Measurements from ENCODE around the gene ENPP7. TPM values are rescaled to one million over a fixed set of nuclear protein-coding genes. Genes with fewer than 3 reads are reported as not detected.
"Not testable (repeated sequence)": the region's sequence is repeated elsewhere in the genome, so short reads cannot be mapped to it uniquely, and the experiment has no call there.

Gene ENPP7
- total RNA-seq, 1 donor from 2014 or later: 2.9 TPM

DNA sequence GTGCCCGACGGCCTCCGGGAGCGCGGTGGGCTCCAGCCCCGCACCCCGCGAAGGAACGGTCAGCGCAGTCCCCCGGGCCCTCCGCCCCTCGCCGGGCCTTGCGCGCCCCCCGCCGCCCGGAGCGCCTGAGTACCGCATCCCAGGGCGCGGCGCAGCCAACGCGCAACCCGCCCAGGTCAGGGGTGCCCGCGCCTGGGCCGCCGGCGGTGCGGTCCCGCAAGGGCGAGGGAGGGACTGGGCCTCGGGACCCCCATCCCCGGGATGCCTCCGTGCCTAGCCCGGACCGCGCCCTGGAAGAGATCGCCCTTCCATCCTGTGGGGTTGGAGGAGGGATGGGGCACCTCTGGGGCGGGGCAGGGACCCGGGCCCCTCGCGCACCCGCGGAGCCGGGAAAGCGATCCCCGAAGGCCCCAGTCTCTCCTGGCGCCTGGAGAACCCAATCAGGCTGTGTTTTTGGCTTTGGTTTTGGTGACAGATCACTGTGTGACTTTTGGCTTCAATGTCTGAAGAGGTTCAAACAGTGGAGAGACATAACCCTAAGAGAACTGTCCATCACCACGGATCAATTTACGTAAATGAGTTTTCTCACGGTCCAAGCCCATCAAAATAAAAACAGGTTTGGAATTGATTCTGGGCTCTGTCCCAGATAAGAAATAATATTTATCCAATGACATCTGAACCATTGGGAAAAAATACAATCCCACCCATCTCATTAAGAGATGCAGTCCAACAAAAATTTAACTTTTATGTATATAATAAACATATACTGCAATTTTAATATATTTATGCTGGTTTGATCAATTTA lies 17.8 kb downstream of the ENPP7 start:
- ATAC-seq: no peak
- no peak for DNase-seq (ENCODE audit: low spot score)

DNA sequence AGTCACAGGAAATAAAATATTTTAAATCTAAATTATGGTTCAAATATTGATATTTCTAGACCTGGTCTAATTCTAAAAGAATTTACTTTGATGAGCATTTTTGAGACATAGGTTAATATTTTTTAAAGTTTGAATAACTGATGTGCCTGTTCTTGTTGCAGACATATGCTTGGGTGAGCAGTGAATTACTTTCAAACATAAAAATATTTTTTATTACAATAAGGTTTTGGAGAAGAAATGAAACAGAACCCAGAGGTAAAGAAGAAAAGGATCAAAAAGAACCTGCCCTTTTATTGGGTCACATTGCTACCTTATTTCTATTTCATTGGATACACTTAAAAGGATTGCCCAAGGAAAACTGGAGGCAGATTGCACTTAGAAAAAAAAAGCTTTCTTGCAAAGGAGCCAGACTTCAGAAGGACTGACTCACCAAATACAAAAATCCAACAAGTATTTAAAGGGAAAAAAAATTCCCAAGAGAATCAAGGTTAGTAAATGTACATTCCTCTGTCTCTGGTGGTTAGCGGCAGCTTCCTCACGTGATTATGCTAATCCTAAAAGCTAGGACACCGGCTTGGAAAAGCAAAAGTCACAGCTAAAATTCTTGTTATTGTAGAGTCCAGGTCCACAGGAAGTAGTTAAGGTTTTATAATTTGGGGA lies 18.5 kb downstream of the ENPP7 start:
- DNase-seq (ENCODE audit: low spot score): no peak
- no peak for ATAC-seq

DNA sequence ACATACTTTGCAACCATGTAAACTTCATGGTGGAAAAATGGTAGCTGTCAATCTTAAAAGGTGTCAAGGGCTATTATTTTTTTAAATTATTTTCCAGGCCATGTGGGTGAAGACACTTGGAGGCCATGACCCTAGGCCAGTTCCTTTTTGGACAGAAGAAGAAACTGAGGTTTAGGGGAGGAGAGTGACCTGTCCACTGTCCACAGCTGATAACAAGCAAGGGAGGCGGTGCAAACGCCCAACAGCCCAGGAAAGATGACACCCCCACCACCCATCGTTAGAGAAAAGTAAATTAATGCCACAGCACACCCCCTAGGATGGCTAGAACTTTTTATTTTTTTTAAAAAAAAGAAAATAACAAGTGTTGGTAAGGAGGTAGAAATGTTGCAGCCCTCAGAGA lies 19.2 kb downstream of the ENPP7 start:
- ATAC-seq: no peak
- DNase-seq (ENCODE audit: low spot score): no peak

DNA sequence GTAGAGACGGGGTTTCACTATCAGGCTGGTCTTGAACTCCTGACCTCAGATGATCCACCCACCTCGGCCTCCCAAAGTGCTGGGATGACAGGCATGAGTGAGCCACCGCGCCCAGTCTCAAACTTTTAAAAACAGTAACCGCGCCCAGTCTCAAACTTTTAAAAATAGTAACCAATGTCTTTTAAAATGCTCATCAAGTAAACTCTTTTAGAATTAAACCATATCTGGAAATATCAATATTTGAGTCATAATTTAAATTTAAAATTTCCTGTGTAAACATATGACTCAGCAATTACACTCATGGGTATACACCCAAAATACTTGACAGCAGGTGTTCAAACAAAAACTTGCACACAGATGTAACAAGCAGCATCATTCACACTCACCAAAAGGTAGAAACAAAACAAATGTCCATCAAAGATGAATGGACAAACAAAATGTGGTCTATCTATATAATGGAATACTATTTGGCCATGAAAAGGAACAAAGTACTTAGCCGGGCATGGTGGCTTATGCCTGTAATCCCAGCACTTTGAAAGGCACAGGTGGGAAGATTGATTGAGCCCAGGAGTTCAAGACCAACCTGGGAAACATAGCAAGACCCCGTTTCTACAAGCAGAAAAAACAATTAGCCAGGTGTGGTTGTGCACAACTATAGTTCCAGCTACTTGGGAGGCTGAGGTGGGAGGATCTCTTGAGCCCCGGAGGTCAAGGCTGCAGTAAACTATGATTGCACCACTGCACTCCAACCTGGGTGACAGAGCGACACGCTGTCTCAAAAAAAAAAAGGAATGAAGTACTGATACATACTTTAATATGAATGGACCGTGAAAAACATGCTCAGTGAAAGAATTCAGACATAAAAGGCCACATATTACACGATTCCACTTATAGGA lies 20.2 kb downstream of the ENPP7 start:
- DNase-seq (ENCODE audit: low spot score) (no peak), ATAC-seq (no peak)

DNA sequence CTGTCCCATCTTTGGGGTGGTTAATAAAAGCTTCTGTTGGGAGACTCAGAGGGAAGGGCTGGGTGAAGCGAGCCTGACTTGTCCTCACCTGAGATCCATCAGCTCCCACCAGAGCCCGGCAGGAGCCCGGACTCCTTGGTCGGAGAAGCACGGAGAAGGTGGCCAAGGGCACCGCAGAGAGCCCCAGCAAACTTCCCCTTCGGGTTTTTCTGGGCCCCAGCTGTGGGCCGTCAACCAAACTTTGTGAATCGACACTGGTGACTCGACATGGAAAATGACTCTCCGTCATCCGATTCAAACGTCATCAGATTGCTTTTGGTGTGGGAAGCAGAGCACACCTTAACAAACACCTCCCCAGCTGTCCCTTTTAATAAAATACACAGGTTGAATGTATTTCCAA lies 21.4 kb downstream of the ENPP7 start:
- DNase-seq (ENCODE audit: low spot score) (no peak), ATAC-seq (no peak)

DNA sequence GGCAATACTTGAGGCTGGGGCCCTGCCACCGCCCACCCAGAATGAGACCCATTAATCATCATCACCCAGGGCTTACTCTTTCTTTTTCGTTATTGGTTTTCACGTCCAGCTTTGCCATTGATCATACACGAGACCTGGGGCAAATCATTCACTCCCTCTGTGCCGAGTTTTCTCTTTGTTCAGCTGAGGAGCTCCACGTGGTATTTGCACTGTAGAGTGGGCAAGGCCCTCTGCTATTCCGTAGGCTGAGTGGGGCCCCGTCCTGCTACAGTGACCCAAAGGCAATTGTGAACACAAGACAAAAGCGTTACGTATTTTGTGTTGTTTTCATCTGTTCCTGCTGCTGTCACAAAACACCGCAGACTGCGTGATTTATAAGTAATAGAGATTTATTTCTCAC lies 23.6 kb downstream of the ENPP7 start:
- no peak for ATAC-seq
- no peak for DNase-seq (ENCODE audit: low spot score)

DNA sequence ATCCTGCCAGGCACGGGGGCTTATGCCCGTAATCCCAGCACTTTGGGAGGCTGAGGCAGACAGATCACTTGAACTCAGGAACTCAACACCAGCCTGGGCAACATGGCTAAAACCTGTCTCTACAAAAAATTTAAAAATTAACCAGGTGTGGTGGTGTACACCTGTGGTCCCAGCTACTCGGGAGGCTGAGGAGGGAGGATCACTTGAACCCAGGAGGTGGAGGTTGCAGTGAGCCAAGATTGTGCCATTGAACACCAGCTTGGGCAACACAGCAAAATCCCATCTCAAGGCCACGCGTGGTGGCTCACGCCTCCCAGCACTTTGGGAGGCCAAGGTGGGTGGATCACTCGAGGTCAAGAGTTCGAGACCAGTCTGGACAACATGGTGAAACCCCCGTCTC lies 24.2 kb downstream of the ENPP7 start:
- not testable (repeated sequence) for DNase-seq (ENCODE audit: low spot score); ATAC-seq

DNA sequence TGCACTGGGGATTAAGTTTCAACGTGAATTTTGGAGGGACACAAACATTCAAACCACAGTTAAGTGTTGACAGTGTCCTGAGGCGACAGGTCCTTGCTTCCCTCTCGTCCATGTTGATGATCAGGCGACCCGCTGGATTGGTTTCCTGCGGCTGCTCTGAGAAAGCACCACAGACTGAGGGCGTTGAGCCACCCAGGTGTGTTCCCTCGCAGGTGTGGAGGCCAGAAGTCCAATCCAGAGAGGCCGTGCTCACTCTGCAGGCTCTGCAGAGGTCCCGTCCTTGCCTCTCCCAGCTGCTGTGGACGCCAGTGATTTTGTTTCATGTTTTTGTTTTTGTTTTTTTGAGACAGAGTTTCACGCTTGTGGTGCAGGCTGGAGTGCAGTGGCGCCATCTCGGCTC lies 24.8 kb downstream of the ENPP7 start:
- ATAC-seq (no peak), DNase-seq (ENCODE audit: low spot score) (no peak)

DNA sequence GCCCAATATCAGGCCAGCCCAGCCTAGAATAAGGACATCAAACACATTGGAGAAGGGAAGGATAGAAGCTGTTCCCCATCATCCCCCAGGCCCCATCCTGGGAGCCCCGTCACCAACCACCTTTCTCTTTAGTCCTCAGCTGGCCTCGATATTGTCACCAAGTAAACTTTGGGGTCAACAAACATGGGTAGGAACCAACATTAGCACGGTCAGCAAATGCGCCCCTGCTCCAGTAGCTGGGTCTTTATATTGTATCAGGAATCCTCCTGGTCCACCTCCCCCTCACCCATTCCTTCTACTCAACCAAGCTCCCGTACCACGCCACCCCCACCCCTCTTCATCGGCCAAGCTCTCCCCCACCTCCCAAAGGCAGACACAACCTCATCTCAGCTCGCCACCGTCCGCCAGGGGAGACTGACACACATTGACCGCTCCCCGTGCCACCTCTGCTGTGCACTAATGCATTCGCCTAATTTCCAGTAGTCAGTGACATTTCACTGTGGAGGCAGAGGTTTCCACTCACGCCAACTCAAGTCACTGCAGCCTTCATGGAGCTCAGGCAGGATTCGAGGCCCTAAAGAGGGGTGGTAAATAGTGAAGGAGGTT lies 26.5 kb downstream of the ENPP7 start:
- DNase-seq (ENCODE audit: low spot score) (no peak), ATAC-seq (no peak)

DNA sequence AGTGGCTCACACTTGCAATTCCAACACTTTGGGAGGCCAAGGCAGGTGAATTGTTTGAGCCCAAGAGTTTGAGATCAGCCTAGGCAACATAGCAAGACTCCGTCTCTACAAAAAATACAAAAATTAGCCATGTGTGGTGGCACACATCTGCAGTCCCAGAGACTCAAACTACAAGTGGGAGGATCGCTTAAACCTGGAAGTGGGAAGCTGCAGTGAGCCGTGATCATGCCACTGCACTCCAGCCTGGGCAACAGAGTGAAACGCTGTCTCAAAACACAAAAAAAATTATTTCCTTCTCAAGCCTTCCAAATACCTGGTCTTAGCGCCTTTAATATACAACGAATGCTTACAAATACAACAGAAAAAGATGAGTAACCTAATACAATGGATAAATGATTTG lies 27.5 kb downstream of the ENPP7 start:
- ATAC-seq: no peak
- no peak for DNase-seq (ENCODE audit: low spot score)

DNA sequence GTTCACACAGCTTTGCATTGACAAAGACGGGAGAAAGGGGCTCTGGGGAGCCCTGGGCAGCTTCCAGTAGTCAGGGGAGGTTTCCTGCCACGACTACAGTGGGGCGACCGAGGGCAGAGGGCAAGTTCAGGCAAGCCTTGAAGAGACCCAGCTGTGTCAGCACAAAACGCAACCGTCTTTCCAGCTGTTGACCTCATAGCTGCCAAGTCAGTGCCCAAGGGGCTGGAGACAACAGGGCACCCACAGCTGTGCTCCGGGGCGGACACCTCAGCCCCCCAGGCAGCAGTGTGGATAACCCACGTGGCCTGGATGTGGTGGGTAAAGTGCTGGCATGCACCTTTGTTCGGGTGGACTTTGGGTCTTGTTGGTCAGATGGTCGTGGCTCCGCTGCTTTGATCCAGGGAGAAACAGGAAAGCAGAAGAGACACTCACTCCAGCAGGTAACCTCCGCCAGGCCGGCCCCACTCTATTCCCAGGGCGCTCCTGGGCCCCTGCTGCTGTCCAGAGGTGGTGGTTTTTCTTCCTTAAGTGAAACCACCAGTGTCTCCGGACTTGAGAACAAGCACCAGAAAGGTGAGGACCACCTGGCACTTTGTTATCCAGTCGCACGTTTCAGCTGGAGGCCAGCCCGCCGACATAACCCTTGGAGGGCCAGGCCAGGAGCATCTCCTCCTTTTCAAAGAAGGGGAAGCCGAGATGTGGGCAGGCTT lies 29.6 kb downstream of the ENPP7 start:
- DNase-seq (ENCODE audit: low spot score) (no peak), ATAC-seq (no peak)

DNA sequence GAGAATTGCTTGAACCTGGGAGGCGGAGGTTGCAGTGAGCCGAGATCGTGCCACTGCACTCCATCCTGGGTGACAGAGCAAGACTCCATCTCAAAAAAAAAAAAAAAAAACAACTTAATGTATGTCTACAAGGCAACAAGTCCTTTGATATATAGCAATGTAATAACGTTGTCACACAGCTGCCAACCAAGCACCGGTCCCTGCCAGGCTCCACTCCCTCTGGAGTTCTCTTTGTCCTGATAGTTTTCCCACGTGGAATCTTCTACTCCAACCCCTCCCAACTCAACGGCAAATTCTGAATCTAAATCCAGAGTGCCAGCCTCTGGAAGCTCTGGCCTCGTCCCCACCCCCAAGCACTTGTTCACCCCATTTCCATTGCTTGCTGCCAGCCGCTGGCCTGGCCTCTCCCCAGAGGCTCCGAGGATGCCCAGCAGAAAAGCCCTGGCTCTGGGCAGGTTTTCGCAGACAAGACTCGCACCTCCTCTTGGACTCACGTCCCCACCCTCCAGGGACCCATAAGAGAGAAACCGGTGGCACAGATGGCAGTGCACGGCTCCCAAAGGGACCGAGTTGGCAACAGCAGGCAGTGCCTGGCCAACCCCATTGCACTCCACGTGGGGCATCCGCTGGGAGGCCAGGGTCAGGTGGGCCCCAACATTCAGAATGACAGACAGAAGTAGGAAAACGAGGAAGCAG lies 31.3 kb downstream of the ENPP7 start:
- ATAC-seq: no peak
- no peak for DNase-seq (ENCODE audit: low spot score)

DNA sequence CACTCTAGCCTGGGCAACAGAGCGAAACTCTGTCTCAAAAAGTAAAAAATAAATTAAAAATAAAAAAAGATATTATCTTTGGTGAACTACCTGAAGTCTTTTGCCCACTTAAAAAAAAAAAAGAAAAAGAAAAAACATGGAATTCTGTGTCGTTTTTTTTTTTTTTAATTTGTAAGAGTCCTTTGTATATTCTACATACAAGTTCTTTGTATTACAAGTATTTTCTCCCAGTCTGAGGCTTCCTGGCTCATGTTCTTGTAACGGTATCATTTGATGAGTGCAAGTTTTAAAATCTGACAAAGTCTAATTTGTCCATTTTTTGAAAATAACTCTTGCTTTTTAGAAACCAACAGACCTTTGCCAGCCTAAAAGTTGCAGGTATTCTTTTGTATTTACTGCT lies 35.0 kb downstream of the ENPP7 start:
- ATAC-seq (no peak), DNase-seq (ENCODE audit: low spot score) (no peak)

DNA sequence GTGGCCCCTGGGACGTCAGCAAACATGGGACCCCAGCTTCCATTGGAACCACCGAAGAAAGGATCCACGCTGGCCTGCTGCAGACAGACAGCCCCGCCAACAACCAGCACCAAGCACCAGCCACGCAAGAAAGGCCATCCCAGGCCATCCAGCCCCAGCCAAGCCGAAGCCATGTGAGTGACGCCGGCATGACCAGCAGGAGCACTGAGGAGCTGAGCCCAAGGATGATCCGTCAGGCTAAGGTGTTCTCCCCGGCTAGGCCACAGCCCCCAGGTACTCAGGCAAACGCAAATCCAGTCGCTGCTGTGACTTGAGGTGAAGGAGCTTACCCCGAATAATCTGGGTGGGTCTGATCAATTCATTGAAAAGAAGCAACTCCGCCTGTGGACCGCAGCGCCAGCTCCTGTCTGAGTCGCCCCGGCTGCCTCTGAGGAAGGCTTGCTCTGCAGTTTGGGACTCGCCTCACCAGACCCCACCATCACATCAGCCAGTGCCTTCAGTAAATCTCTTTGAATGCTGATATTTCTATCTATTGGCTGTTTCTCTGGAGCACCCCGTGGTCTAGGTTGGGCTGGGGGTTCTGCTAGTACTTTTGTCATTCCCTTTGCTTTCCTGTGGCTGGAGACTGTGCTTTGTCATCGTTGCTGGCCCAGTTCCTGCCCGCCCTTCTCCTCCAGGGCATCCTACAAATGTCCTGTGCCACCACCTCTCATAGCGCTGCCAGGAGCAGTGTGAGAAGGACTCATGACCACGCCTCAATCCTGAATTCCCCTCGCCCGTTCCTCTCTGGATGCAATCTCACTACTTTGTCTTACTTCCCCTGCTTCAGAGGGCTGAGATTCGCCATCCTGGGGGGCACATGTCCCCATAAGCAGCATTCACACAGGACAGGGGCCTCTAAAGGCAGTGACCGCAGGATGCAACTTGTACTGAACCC lies 39.1 kb downstream of the ENPP7 start:
- ATAC-seq (no peak), DNase-seq (ENCODE audit: low spot score) (no peak)

DNA sequence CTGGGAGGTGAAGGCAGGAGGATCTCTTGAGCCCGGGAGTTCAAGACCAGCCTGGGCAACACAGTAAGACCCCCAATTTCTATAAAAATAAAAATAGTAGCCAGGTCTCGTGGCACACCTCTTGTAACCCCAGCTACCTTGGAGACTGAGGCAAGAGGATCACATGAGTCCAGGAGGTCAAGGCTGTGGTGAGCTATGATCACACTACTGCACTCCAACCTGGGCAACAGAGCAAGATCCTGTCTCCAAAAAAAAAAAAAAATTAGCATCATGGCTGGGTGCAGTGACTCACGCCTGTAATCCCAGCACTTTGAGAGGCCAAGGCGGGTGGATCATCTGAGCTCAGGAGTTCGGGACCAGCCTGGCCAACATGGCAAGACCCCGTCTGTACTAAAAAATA lies 40.5 kb downstream of the ENPP7 start:
- DNase-seq (ENCODE audit: low spot score) (no peak), ATAC-seq (no peak)

DNA sequence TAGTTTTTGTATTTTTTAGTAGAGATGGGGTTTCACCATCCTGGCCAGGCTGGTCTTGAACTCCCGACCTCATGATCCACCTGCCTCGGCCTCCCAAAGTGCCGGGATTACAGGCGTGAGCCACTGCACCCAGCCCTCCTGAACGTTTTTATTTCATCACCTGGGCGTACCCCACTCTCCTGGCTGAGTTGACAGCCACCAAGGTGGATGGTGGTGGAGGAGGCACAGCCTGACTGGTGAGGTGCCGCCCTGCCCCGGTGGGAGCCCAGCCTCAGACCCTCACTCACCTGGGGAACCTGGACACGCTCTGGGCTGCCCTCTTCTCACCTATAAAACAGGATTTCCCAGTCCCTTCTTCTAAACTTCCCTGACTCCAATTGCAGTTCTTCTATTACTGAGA lies 42.0 kb downstream of the ENPP7 start:
- not testable (repeated sequence) for DNase-seq (ENCODE audit: low spot score); ATAC-seq

DNA sequence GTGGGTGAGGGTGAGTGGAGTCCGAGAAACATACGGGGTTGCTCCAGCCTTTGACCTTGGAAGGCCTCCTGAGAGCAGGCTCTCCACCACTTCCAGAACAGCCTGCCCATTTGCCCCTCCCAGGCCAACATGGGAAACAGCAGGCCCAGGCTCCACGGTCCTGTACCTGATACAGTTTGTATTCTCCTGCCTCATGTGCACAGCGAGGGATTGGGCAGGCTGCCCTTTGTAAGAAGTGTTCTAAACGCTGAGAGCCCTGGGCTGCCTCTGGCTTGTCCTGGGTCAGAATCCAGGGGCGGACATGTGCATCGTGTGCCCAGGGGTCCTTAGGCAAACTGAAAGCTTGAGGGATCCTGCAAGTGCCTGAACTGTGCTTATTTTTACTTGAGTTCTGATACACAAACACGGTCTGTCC lies 43.8 kb downstream of the ENPP7 start:
- DNase-seq (ENCODE audit: low spot score) (no peak), ATAC-seq (no peak)

DNA sequence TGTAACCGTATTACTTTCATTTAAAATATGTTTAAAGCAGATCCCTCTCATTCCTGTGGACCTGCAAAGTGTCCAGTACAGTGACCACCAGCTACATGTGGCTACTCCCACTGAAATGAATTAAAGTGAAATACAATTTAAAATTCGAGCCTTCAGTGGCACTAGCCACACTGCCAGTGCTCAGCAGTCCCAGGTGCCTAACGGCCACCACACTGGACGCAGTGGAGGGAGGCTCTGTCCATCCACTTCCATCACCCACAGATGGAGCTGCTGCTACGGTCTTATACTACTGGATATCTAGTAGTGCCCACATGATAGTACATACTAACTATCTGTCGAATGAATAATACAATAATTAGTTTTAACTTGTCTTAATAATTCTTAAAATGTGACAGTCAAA lies 44.9 kb downstream of the ENPP7 start:
- DNase-seq (ENCODE audit: low spot score) (no peak), ATAC-seq (no peak)

Measured in left lobe of liver (tissue), 2 donors.